Fibroblast of skin of right biceps (primary cell): Measurements from ENCODE around the gene P2RX7.
"Not testable (repeated sequence)": the region's sequence is repeated elsewhere in the genome, so short reads cannot be mapped to it uniquely, and the experiment has no call there.

Experiments
- DNase-seq: peaks from one replicate; pipeline ENCODE4 v3.0.0-alpha.2; 2013

The P2RX7 gene

GRCh38 chr12:121209624-121210572, 77.2 kb downstream of the P2RX7 start, which contains the start of gene P2RX4:
Gene P2RX4, plus strand, starts transcription at chr12:121210129. Its CDS starts 36 bp downstream, at chr12:121210165.
- DNase-seq = peak; percentile 76

- no peak for DNase-seq
Observed at GRCh38 chr12:121212875-121213274, 80.2 kb downstream of the P2RX7 start.

- DNase-seq = peak; percentile 47
Observed at GRCh38 chr12:121214166-121214777, 81.6 kb downstream of the P2RX7 start.

- DNase-seq = peak; percentile 85
Observed at GRCh38 chr12:121214855-121215745, 82.4 kb downstream of the P2RX7 start.

GRCh38 chr12:121216102-121216501, 83.4 kb downstream of the P2RX7 start:
- no peak for DNase-seq

GRCh38 chr12:121217063-121217462, 84.4 kb downstream of the P2RX7 start:
- DNase-seq = no peak

GRCh38 chr12:121217761-121218160, 85.1 kb downstream of the P2RX7 start:
- DNase-seq = no peak

- DNase-seq = no peak
Observed at GRCh38 chr12:121218588-121219352, 86.1 kb downstream of the P2RX7 start.

GRCh38 chr12:121219353-121219986, 86.8 kb downstream of the P2RX7 start:
- DNase-seq = no peak

- no peak for DNase-seq
Observed at GRCh38 chr12:121222847-121223246, 90.2 kb downstream of the P2RX7 start.

- DNase-seq = no peak
Observed at GRCh38 chr12:121223292-121224285, 90.9 kb downstream of the P2RX7 start.

GRCh38 chr12:121224591-121224990, 91.9 kb downstream of the P2RX7 start:
- DNase-seq = no peak

GRCh38 chr12:121226399-121226798, 93.7 kb downstream of the P2RX7 start:
- no peak for DNase-seq

- not testable (repeated sequence) for DNase-seq
Observed at GRCh38 chr12:121226871-121227270, 94.2 kb downstream of the P2RX7 start.

GRCh38 chr12:121227294-121227693, 94.6 kb downstream of the P2RX7 start:
- DNase-seq = no peak

GRCh38 chr12:121228919-121229665, 96.4 kb downstream of the P2RX7 start:
- DNase-seq = no peak

GRCh38 chr12:121229826-121230537, 97.3 kb downstream of the P2RX7 start:
- DNase-seq = peak; percentile 73

GRCh38 chr12:121230538-121230907, 97.8 kb downstream of the P2RX7 start:
- no peak for DNase-seq

GRCh38 chr12:121232163-121232562, 99.5 kb downstream of the P2RX7 start:
- DNase-seq = no peak
